ENCODE measurements around the gene TJP2.

TJP2 gene

GRCh38 chr9:69191231-69191630 is 17.2 kb downstream of the TJP2 start:
- no peak for DNase-seq (ENCODE audit: low spot score)

DNA sequence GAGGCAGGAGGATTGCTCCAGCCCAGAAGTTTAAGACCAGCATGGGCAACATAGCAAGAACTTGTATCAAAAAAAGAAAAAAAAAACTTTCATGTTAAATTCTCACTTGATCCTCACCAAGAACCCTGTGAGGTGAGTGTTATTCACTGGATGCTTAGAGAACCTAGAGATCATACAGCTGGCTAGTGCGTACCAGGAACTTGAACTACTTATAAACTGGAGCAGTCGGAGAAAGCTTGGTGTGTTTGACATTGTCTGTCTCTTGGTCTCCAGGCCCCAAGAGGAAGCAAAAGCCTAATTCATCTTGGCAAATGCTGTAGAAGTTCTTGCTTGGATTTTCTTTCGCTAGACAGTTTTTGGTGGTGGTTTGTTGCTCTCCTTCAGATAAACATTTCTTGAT is 18.1 kb downstream of the TJP2 start:
- DNase-seq (ENCODE audit: low spot score): no peak

DNA sequence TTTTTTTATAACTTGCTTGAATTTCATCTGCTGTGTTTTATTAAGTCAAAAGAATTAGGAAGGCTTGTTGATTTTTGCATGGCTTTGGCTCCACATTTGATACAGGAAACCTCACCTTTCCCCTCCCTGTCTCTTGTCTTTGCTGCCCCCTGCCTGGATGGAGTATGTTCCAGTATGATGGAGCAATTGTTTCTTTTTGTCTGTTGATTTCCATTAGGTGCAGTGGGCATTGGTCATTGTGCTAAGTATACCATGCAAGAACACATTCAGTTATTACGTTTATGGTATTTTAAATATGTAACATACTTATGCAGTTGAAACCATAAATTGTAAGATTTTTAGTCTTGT is 19.6 kb downstream of the TJP2 start:
- no peak for DNase-seq (ENCODE audit: low spot score)

GRCh38 chr9:69194702-69195418 is 20.8 kb downstream of the TJP2 start:
- DNase-seq (ENCODE audit: low spot score): no peak

DNA sequence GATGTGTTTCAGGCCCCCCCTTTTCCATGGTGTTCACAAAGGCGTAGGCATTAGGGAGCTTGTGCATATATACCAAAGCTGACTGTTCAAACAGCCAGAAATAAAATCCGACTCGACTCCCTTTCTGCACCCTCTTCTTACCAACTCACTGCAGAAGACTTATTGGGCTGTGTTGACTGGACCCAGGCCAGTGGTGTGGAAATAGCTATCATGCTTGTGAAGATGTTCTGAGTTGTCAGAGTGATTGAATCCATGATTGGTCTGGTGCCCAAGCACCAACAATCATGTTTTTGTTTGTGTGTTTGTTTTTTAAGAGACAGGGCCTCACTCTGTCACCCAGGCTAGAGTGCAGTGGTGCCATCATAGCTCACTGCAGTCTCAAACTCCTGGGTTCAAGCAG is 21.6 kb downstream of the TJP2 start:
- DNase-seq (ENCODE audit: low spot score): peak; percentile 87

- no peak for DNase-seq (ENCODE audit: low spot score)
Measured at GRCh38 chr9:69197687-69198086, 23.6 kb downstream of the TJP2 start.

DNA sequence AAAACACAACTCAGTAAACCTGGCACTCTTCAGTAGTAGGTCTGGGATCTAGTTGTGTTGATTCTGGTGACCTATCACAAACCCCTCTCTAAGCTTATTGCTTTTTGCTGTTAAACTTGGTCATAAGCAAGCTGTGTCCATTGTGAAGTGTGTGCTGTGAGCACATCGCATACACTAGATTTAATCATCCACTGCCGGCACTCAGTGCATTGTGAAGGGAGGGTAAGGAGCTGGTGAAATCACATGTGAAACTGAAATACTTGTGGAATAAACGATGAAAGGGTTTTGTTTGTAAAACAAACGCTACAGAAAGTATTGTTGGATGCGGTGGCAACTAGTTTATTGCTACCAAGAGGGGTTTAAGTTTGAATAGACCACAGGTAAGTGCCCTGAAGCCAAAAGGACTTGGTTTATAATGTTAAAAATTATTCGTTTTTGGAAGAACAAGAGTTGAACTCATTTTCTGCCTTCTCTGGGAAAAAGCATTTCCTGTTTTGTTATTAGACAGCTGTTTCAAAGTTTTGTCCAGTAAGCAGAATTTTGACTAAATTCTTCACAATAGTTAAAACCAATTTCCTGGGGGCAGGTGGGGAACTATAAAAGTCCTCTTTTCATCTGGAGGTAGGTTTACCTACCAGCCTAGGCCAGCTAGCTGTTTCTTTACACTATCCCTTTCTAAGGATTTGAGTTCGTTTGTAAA is 24.6 kb downstream of the TJP2 start:
- peak; percentile 83 for DNase-seq (ENCODE audit: low spot score)

- no peak for DNase-seq (ENCODE audit: low spot score)
Measured at GRCh38 chr9:69199769-69200470, 25.8 kb downstream of the TJP2 start.

DNA sequence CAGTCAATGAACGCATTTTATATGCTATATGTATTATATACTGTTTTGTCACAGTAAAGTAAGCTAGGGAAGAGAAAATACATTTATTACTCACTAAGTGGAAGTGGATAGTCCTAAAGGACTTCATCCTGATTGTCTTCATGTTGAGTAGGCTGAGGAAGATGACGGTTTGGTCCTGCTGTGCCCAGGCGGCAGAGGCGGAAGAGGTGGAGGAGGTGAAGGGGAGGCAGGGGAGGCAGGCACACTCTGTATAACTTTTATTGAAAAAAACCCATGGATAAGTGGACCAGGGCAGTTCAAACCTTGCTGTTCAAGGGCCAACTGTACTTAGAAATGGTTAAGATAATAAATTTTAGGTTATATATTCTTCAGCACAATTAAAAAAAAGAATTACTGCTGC is 28.5 kb downstream of the TJP2 start:
- DNase-seq (ENCODE audit: low spot score): no peak

GRCh38 chr9:69204326-69204725 is 30.2 kb downstream of the TJP2 start:
- DNase-seq (ENCODE audit: low spot score): peak; percentile 43

DNA sequence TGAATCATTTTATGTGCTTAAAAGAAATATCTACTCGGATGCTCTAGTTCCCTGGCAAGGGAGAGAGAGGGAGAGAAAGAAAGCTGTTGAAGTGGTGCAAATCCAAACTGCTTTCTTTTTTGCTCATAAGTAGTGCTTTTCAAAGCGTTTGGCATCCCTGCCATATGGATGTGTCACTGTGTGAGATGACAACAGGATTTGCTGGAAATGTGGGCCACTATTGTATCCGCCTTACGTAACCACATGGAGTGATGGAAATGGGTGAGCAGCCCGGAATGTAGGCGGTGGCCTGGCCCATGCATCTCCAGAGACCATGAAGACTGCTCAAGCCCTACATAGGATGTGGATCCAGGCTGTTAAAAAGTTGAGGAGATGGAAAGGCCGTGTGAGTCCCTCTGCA is 30.8 kb downstream of the TJP2 start:
- DNase-seq (ENCODE audit: low spot score): peak; percentile 95

DNA sequence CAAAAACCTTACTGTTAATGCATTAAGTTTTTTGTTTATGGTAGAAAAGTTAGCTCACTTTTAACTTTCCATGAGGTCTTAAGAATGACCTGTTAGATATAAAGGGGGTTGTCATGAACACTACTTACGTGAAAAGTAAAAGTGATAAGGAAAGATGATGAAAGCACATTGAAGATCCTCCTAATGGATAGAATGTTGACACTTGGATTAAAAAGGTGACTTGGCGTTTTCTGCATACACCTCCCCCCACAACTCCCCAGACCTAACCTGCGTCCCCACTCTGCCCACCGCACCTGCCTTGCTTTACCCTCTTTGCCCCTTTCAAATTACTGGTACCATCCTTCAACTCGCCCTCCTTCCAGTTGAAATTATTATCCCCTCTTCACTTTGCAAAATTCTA is 32.0 kb downstream of the TJP2 start:
- DNase-seq (ENCODE audit: low spot score): no peak

GRCh38 chr9:69207503-69207902 is 33.4 kb downstream of the TJP2 start:
- no peak for DNase-seq (ENCODE audit: low spot score)

GRCh38 chr9:69211424-69212036 is 37.5 kb downstream of the TJP2 start:
- DNase-seq (ENCODE audit: low spot score): no peak

- DNase-seq (ENCODE audit: low spot score): no peak
Measured at GRCh38 chr9:69213647-69214046, 39.6 kb downstream of the TJP2 start.

GRCh38 chr9:69214939-69215338 is 40.9 kb downstream of the TJP2 start:
- no peak for DNase-seq (ENCODE audit: low spot score)

DNA sequence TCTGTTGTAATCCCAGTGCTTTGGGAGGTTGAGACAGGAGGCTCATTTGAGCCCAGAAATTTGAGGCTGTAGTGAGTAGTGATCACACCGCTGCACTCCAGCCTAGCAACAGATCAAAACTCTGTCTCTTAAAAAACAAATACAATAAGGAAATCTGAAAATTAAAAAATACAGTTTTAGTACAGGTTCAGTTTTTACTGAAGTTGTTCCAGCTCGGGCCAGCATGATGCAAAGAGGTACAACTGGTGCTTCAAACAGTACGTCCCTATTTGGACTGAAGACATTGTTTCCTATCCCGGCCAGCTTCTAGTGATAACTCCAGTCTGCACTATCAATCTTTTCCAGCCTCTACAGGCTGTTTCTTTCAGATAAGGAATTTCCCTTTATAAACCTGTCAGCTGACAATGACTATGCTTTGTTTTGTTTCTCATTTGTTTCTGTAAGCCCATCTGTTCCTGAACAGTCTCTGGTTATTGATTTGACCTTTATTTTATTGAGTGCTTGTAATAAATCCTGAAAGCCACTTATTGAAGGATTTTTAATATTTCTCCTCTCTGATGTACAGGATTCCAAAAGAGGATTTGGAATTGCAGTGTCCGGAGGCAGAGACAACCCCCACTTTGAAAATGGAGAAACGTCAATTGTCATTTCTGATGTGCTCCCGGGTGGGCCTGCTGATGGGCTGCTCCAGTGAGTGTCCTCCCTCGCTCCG is 41.9 kb downstream of the TJP2 start:
- DNase-seq (ENCODE audit: low spot score): no peak

GRCh38 chr9:69218166-69218565 is 44.1 kb downstream of the TJP2 start:
- peak; percentile 35 for DNase-seq (ENCODE audit: low spot score)

GRCh38 chr9:69221036-69221435 is 47.0 kb downstream of the TJP2 start:
- DNase-seq (ENCODE audit: low spot score): no peak

DNA sequence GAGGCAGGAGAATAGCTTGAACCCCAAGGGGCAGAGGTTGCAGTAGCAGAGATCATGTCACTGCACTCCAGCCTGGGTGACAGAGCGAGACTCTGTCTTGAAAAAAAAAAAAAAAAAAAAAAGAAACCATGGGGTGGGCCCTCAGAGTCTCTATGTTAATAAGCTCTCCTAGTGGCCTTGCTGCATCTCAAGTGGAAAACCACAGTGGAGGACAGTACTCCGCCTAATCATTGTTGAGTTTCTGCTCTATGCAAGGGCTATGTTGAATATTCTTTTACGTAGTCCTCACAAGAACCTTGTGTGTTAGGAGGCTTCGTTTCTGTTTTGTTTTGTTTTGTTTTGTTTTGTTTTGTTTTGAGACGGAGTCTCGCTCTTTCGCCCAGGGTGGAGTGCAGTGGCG is 48.9 kb downstream of the TJP2 start:
- no peak for DNase-seq (ENCODE audit: low spot score)

GRCh38 chr9:69223605-69224004 is 49.5 kb downstream of the TJP2 start:
- peak; percentile 58 for DNase-seq (ENCODE audit: low spot score)

- DNase-seq (ENCODE audit: low spot score): no peak
Measured at GRCh38 chr9:69229367-69229766, 55.3 kb downstream of the TJP2 start.

All from pons (tissue), 1 donor.